Measurements from ENCODE around the gene ENDOG.
"Not testable (repeated sequence)": the region's sequence is repeated elsewhere in the genome, so short reads cannot be mapped to it uniquely, and the experiment has no call there.

Gene ENDOG

DNA sequence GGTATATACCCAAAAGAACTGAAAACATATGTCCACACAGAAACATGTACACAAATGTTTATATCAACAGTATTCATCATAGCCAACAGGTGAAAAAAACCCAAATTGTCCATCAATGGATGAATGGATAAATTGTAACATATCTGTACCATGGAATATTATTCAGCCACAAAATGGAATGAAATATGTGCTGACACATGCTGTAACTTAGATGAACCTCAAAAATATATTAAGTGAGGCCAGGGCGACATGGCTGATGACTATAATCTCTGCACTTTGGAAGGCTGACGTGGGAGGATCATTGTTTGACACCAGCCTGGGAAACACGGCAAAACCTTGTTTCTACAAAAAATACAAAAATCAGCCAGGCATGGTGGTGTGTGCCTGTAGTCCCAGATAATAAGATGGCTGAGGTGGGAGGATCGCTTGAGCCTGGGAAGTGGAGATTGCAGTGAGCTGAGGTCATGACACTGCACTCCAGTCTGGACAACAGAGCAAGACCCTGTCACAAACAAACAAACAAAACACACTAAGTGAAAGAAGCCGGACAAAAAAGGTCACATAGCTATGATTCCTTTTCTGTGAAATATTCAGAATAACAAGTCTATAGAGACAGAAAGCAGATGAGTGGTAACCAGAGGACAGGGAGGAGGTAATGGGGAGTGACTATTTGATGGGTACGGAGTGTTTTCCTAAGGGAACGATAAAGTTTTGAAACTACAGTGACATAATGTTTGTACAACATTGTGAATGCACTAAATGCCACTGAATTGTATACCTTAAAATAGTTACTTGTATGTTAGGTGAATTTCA lies 52.0 kb downstream of the ENDOG start:
- no peak for DNase-seq

DNA sequence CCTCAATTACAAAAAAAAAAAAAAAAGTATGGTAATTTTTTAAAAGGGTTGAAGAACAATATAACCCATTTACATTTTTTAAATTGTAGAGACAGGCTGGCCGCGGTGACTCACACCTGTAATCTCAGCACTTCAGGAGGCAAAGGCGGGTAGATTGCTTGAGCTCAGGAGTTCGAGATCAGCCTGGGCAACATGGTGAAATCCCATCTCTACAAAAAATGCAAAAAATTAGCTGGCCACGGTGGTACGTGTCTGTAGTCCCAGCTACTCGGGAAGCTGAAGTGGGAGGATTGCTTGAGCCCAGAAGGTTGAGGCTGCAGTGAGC lies 52.6 kb downstream of the ENDOG start:
- DNase-seq: not testable (repeated sequence)
